Measurements from ENCODE around the gene GXYLT1.
"Not testable (repeated sequence)": the region's sequence is repeated elsewhere in the genome, so short reads cannot be mapped to it uniquely, and the experiment has no call there.

GXYLT1 gene, protein sequence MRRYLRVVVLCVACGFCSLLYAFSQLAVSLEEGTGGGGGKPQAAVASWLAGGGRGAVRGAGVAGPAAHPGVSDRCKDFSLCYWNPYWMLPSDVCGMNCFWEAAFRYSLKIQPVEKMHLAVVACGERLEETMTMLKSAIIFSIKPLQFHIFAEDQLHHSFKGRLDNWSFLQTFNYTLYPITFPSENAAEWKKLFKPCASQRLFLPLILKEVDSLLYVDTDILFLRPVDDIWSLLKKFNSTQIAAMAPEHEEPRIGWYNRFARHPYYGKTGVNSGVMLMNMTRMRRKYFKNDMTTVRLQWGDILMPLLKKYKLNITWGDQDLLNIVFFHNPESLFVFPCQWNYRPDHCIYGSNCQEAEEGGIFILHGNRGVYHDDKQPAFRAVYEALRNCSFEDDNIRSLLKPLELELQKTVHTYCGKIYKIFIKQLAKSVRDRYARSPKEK

DNA sequence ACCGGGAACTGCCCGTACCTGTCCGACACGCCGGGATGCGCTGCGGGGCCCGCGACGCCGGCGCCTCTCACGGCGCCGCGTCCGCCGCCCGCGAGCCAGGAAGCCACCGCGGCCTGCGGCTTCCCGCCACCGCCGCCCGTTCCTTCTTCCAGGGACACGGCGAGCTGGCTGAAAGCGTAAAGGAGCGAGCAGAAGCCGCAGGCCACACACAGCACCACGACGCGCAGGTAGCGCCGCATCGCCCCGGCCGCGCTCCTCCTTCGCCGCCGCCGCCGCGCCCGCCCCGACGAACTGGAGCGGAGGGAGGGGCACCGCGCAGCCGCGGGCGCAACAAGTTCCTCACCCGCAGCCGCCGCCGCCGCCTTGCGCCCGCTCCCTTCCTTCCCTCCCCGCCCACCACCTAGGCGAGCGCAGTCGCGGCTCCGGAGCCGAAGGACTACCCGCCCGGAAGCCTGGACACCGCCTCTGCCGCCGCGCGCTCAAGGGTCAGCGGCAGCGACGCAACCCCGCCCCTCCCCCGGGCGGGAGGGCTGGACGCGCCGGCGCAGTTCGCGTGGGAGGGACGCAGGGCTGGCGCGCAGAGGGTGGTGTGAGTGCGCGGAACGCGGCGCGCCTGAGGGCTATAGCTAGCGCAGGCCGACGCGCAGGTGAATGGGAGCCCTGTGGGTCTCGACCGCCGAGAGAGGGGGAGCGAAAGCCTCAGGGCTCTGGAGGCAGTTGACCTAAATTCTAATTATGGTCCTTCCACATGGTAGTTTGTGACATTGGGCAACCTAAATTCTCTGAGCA, at the start of gene GXYLT1:
GXYLT1 (minus strand) TSS at position 467 of the 789 bp plus-strand sequence; CDS start at position 239, 228 bp downstream.
- DNase-seq = peak; percentile 83 to 85

DNA sequence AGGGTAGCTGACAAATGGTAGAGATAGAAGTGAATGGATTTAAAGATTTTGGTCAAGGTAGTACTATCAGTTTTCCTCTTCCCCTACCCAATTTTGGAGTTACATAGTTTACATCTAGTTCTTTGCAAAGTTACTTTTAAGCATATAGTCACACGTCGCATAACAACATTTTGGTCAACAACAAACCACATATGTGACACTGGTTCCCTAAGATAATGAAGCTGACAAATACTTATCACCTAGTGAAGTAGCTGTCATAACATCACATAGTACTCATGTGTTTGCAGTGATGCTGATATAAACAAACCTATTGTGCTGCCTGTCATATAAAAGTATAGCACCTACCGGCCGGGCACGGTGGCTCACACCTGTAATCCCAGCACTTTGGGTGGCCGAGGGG, 48.0 kb upstream of the GXYLT1 start:
- no peak for DNase-seq

DNA sequence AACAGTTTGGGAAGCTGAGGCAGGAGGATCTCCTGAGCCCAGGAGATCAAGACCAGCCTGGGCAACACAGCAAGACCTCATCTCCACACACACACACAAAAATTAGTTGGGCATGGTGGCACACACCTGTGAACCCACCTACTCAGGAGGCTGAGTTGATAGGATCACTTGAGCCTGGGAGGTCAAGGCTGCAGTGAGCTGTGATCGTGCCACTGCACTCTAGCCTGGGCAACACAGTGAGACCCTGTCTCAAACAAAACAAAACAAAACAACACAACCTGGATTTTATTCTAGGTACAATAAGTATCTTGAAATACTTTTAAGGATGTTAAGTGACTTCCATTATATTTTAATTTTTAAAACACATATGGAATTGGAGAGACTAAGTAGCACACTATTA, 47.6 kb upstream of the GXYLT1 start:
- no peak for DNase-seq

DNA sequence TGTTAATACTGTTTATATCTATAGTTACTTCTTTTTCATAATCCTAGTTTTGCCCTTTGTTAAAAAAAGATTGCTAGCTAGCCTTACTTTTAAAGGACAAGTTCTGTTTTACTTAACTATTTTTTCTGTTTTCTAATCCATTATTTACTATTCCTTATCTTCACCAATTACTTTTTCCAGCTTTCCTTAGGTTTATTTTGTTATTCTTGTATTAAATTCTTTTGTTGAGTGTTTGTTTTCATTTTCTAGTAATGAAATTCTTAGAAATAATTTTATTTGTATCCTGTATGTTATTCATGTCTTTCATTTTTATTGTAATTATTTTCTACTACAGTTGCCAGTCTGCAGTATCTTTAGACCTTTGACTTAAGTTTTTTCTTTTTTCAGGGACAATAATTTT, 45.7 kb upstream of the GXYLT1 start:
- DNase-seq = no peak

DNA sequence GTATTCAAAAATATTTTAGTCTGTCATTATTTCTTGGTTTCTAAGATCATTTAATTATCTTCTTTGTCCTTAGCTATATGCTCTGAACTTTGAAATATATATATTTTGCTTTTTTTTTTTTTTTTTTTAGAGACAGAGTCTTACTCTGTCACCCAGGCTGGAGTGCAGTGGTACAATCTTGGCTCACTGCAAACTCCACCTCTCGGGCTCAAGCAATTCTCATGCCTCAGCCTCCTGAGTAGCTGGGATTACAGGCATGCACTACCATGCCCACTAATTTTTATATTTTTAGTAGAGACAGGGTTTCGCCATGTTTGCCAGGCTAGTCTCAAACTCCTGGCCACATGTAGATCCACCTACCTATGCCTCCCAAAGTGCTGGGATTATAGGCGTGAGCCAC, 43.6 kb upstream of the GXYLT1 start:
- DNase-seq = not testable (repeated sequence)

DNA sequence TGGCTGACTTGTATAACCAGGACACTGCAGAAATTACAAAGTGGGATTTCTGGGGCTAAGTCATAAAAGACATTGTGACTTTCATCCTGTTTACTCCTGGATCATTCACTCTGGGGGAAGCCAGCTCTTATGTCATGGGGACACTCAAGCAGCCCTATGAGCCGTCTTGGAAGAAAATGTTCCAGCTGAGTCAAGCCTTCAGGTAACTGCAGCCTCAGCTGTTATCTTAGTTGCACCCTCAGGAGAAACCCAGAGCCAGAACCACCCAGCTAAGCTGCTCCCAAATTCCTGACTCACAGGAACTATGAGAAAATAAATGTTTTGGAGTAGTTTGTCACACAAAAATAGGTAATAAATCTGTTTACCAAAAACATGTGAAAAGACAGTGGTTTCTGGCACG, 43.1 kb upstream of the GXYLT1 start:
- DNase-seq = no peak

DNA sequence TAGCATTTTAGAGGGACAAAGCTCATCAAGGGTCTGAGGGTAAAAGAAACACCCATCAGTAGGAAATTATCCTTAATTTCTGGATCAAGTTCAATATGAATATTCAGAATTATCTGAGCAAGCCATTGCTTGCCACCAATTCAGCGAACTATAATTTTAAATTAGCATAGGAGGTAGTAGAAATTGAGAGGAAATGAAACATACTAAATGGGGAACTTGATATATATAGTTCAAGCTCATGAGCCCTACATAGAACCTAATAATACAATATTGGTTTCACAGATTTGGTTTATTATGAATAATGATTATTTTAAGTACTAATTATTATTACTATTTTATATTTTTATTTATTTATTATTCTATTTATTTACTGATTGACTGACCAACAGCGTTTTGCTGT, 42.1 kb upstream of the GXYLT1 start:
- DNase-seq = no peak

DNA sequence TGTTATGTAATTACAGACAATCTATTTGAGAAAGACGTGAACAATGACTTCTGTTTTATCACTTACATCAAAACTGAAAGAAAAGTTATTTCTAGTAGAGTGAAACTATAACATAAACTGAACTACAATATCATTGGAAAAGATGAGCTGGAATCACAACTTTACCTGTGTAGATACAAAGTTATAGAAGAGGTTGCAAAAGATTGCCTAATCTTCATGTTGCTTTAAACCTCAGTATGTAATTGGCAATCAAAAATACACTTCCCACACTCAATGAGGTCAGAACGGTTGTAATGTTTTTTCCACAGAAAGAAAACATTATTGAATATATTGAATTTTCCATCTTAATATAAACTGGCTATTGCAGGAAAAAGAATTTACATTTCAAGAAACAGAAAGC, 37.7 kb upstream of the GXYLT1 start:
- no peak for DNase-seq

DNA sequence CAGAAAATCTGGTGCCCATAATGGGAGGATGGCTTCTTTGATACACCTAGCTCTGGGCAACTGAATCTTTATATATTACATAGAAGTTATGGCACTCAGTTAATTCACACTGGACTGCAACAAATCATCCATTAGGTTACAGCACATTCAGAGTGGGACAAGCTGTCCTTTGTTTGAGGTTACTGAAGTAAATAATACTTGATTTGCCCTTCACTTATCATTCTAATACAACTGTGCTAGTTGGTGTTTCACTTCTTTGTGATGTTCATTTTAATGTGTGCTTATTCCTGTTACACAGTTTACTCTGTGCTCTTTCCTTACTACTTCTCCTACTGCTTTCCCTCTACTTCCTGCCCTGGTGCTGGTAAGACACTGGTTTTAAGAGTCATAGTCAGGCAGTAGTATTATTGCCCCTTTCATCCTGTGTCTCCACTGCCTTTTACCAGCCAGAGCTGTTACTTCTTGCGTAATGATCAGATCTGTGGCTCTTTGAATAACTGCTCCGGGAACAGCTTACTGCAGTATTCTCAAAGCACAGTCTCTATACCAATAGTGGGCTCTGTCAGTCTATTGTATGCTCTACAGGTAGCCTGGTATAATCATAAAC, 36.4 kb upstream of the GXYLT1 start:
- DNase-seq = no peak

DNA sequence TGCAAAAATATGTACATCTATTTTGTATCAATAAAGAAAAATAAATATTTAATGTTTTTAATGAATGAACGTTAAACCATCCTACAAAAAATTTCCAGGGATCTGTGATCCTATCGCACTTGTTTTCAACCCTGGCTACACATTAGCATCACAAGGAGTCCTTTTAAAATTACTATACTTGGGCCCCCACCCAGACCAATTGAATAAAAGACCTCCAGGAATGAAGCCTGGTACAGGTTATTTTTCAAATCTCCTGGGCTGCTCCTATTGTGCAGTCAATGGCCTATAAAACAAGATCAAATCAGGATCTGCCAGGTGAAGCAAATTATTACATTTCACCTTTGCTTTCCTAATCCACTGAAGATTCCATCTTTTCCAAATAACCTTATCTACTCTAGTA, 33.4 kb upstream of the GXYLT1 start:
- no peak for DNase-seq

DNA sequence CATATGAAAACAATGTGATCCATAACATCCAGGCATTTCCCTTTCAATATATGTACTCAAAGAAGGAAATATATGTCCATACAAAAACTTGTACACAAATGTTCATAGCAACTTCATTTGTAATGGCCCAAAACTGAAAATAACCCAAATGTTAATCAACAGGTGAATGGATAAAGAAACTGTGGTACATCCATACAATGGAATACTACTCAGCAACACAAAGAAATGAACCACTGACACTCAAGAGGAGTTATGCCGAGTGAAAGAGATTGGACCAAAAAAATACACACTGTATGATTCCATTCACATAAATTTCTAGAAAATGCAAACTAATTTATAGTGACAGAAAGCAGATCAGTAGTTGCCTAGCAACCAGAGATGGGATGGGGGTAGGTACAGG, 30.3 kb upstream of the GXYLT1 start:
- no peak for DNase-seq

DNA sequence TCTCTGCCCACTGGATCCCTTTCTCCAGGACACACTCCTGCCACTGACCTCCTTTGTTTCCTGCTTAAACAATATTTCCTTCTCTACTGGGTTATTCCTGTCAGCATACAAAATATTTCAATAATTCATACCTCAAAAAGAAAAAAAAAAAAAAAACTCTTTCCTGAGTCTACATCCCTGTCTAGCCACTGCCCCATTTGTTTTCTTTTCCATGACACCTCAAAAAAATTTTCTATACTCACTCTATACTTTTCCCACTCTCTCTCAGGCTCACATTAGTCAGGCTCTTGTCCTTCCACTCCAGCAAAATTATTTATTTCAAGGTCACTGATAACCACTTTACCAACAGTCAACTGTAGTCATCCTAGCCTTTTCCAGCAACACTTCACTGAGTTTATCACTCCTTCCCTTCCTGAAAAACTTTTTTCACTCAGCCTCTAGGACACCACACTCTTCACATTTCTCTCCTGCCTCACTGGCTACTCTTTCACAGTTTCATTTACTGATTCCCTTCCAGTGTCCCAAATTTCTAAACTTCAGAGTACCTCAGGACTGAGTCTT, 29.4 kb upstream of the GXYLT1 start:
- no peak for DNase-seq

DNA sequence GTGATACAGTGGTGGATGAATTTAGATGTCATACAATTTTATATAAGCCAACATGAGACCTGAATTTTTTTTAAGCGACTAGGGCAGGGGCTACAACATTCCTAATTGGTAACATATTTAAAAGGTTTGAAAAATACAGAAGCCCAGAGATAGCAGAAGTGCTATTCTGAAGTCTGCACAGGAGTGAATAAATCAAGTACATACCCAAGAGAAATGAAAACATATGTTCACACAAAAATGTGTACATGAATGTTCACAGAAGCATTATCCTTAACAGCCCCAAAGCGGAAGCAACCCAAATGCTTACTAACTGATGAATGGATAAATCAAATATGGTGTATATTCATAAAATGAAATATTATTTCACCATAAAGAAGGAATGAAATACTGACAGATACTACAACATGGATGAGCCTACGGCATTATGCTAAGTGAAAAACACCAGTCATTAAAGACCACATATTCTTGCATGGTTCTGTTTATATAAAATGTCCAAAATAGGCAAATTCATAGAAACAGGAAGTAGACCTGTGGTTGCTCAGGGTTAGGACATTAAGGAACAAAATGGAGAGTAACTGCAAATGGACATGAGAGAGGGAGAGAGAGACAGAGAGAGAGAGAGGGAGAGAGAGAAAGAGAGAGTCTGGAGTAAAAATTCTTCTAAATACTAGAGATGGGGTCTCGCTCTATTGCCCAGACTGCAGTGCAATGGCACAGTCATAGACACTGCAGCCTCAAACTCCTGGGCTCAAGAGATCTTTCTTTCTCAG, 28.0 kb upstream of the GXYLT1 start:
- DNase-seq = no peak

DNA sequence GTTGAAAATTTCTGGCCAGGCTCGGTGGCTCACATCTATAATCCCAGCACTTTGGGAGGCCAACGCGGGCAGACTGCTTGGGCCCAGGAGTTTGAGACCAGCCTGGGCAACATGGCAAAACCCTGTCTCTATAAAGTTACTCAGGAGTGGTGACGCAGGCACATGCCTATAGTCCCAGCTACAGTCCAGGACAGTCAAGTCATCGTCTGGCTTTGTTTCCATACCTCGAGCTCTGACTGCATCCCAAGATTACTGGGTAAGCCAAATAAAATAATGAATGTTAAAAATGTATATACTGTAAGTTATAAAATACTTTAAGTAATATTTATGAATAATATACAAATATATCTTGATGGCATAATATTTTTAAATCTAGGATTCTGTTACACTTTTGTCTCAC, 23.0 kb upstream of the GXYLT1 start:
- no peak for DNase-seq

DNA sequence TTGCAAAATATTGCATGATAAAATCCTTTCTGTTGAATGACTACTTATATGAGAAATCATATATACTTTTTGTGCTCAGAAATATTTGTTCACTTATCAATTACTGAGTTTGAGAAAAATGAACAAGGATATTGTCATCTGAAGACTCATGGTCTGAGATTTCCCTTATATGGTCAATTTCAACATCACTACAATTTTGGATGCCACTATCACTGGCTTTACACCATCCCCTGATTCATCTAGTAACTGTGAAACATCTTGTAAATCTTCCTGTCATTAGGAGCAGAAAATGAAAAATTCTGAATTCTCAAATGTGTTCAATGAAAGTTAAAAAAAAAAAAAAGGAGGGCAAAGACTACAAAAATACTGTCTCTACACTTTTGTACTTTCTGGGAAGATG, 21.8 kb upstream of the GXYLT1 start:
- no peak for DNase-seq

DNA sequence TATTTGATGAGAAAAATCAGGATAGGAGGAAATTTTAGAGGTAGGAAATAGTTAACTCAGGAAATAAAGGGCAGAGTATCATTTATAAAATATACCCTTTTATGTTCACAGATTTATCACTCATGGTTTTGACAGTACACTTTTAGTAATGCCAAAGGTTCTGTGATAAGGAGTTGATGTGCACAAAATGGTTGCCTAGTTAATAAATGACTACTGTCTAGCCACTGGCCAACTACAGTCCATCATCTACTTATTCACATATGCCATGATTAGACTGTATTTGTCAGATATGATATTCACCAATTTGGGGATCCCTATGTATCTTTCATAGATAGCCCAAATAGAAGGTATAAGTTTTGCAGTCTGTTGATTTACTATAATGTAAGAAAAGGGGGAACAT, 19.2 kb upstream of the GXYLT1 start:
- no peak for DNase-seq

DNA sequence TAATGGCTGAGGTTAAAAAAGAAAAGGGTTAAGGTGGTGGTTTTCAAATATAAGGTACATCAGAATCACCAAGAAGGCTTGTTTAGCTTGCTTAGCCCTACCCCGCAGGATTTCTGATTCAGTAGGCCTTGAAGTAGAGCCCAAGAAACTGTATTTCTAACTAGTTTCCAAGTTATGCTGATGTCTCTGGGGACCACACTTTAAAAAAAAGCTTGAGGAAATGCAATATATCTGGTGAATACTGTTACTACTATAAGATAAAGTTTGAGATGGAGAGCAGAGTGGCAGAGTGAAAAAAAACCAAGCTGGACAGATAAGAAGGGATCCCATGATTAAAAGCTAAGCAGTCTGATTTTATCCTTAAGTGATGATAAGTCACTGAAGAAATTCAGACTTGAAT, 18.3 kb upstream of the GXYLT1 start:
- DNase-seq = no peak

DNA sequence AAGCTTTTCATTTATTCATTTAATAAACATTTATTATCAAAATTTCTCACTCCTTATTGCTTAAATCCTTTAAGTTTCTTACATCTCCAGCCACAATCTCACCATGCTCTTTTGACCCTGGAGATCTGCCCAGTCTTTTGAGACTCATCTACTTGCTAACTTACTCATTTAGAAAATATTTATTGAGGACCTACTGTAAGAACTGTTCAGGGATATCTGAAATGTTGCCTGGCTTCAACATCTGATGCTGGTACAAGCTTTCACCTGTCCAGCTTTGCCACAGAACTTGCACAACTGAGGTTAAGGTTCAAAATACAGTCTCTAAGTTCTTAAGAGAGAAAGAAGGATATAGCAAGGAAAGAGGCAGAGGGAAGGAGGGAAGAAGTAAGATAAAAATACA, 17.5 kb upstream of the GXYLT1 start:
- no peak for DNase-seq

DNA sequence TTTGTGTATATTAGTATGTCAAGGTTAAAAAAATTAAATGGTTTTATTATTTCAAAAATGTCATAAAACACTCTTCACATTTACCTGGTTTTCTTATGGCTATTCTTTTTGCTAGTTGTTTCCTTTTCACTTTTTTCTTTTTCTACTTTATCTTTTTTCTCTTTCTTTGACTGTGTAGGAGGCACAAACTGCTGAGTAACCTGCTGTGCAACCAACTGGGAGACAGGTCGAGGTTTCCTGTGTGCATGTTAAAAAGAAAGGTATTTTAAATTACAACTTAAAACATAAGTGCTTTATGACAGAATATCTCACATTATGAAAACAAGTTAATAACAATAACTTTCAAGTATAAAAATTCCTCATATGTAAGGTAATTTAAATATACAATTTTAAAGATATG, 16.9 kb upstream of the GXYLT1 start:
- DNase-seq = no peak

DNA sequence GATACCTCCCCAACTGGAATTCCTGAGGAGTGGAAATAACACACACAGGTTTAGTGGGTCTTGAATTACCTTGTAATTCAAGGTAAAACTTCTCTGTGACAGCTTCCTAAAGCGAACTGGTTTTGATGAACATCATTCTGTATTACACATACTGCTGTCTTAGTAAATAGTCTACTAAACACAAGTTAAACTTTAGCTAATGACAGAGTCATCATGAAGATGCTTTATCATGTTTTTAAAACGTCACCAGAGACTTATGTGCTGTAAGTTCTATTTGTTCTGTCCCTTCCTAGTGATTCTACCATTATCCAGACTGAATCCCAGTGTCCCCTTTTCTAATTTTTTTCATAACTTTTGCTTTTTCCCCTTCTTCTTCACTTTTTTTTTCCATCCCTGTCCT, 11.6 kb upstream of the GXYLT1 start:
- DNase-seq = no peak

DNA sequence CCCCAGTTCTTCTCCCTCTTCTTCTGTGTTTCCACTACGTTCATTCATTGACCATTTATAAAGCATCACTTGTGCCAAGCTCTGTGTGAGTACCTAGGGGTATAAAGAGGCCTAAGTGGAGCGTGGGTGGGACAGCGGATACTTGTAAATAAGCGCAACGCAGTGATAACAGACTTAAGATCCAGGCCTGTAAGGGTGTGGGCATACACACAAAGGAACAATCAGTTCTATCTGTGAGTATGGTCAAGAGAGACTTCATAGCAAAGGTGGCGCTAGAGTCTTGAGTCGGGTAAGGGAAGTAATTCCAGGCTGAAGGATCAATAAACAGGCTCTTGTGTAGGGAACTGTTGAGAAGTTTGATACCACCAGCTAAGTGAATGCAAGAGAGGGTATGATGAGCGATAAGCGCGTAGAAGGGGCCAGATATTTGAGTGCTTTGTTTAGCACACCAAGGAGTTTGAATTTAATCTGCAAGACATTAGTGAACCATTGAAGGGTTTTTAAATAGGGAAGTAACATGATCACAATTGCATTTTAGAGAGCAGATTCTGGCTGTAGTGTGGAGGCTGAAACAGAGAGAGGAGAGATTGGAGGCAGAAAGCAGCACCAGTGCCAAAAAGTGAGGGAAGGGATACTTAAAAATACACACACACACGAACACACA, 1.0 kb upstream of the GXYLT1 start:
- DNase-seq = no peak

DNA sequence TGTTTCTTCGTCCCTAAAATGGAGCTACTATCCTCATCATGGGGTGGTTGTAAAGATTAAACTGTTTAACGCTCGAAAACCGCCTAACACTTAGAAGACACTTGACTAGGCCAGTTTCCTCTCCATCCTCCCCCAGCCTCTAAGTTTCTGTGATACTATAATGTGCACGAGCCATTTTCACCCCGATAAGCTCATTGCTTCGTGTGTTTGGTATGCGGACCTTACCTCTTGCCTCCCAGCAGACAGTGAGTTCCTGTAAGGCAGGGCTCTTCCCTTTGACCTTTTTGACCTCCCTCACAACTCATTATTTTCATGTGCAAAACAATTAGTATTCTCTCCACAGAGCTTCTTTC, 499 bp upstream of the GXYLT1 start:
- DNase-seq = no peak

DNA sequence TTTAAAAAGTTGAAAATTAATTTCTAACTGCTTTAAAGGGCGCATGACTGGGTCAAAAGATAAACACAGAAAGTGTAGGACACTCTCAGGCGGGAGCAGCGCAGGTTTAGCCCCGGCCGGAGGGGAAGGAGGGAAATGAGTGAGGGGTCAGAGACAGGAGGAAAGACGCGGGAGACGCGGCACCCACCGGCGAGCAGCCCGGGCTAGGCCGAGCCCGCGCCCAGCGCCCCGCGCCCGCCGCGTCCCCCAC, 591 bp downstream of the GXYLT1 start:
- peak in 1 of 2 donors; percentile 2 for DNase-seq
